Fibroblast of lung (primary cell): ENCODE data around the gene EPB41L1. TPM values are rescaled to one million over a fixed set of nuclear protein-coding genes. Genes with fewer than 3 reads are reported as not detected.

Experiments
- DNase-seq, 2 donors: peaks; one replicate each; pipeline versions ENCODE4 v3.0.0 to v3.0.0-alpha.2; 2010; ENCODE audit warnings: low read depth in 2 of 2
- H2AFZ ChIP-seq: 2 replicates; pipeline ENCODE4 v1.5.1; 2012; ENCODE audit warnings: low read length, control low read depth, inconsistent platforms
- H3K27ac ChIP-seq: 2 replicates; pipeline ENCODE4 v1.5.1; 2011; ENCODE audit warnings: low read length, control low read depth; ENCODE audit not compliant: insufficient read depth
- H3K27me3 ChIP-seq: 2 replicates; pipeline ENCODE4 v1.5.1; 2011; ENCODE audit warnings: mild to moderate bottlenecking, low read length; ENCODE audit not compliant: control insufficient read depth, insufficient read depth
- H3K36me3 ChIP-seq: 2 replicates; pipeline ENCODE4 v1.5.1; 2011; ENCODE audit warnings: low read length; ENCODE audit not compliant: control insufficient read depth, insufficient read depth
- H3K4me1 ChIP-seq: 2 replicates; pipeline ENCODE4 v1.5.1; 2011; ENCODE audit warnings: low read length; ENCODE audit not compliant: control insufficient read depth, insufficient read depth; ENCODE audit errors: extremely low read depth
- H3K4me2 ChIP-seq: 2 replicates; pipeline ENCODE4 v1.5.1; 2011; ENCODE audit warnings: low read length, control low read depth; ENCODE audit not compliant: insufficient read depth; ENCODE audit errors: extremely low read depth
- H3K4me3 ChIP-seq, 4 experiments: fragments of 200-600 bp in 1 of 4; sonication (generic) in 1 of 4; replicated peaks in 1 of 4; 2 replicates each; pipeline ENCODE4 v1.5.1; 2011 to 2016; ENCODE audit warnings: low read length in 4 of 4, low read depth in 3 of 4, mild to moderate bottlenecking in 3 of 4, control low read depth in 2 of 4, inconsistent platforms in 1 of 4, mixed read lengths in 1 of 4; ENCODE audit not compliant: insufficient read depth in 1 of 4; ENCODE audit errors: control extremely low read depth in 1 of 4
- H3K79me2 ChIP-seq: 2 replicates; pipeline ENCODE4 v1.5.1; 2012; ENCODE audit warnings: mild to moderate bottlenecking, low read length, inconsistent platforms; ENCODE audit not compliant: control insufficient read depth, insufficient read depth
- H3K9ac ChIP-seq: 2 replicates; pipeline ENCODE4 v1.5.1; 2011; ENCODE audit warnings: mild to moderate bottlenecking, low read length, control low read depth; ENCODE audit not compliant: insufficient read depth
- H3K9me3 ChIP-seq: 2 replicates; pipeline ENCODE4 v1.5.1; 2012; ENCODE audit warnings: low read depth, low read length; ENCODE audit not compliant: control insufficient read depth, insufficient read depth
- H4K20me1 ChIP-seq: 2 replicates; pipeline ENCODE4 v1.5.1; 2011; ENCODE audit warnings: low read length; ENCODE audit not compliant: control insufficient read depth, insufficient read depth; ENCODE audit errors: extremely low read depth
- CTCF ChIP-seq, 2 donors: IDR thresholded peaks in 1 of 2; conservative IDR thresholded peaks in 1 of 2; 1 replicate in 1 of 2; 2 replicates in 1 of 2; pipeline ENCODE4 v1.5.1; 2011 to 2012; ENCODE audit warnings: low read length in 2 of 2, control low read depth in 1 of 2, inconsistent platforms in 1 of 2, low read depth in 1 of 2, mild to moderate bottlenecking in 1 of 2
- EZH2 ChIP-seq: IDR thresholded peaks from 2 replicates; pipeline ENCODE4 v1.5.1; 2012; ENCODE audit warnings: low read length, control low read depth, mild to moderate bottlenecking; ENCODE audit errors: missing control alignments
- polyA plus RNA-seq, 2 donors: library from polyadenylated mRNA; depleted of rRNA in 1 of 2; stranded (reverse) in 1 of 2; unstranded in 1 of 2; fragments of >200 nt; gene quantifications; 2 replicates each; pipeline ENCODE4 v1.2.1, GENCODE V29; 2011 to 2012; ENCODE audit warnings: missing spikeins in 1 of 2
- total RNA-seq: library from RNA; depleted of rRNA; stranded (reverse); fragments of >200 nt; gene quantifications from 2 replicates; pipeline ENCODE4 v1.2.1, GENCODE V29; 2014

The EPB41L1 gene
- total and polyA plus RNA-seq, 2 donors (not counting 1 experiment from before 2014, with no cell fraction given), result 16.2 to 17.0 TPM

DNA sequence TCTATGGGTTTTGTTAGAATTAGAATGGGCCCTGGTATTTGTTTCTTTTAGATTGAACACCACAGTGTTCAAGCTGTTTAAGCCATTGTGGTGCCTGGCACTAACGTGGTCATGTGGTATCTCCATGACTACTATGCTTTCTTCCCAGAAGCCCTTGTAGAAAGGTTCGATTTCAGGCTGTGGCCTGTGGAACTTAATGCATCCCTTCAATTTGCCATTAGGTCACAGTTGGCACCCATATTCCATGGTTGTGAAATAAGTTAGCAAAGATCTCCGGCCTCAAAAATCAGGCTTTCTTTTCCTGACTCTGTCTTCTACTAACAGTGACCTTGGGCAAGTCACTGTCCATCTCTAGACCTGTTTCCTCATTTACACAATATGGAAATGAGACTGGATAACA lies 50.5 kb downstream of the EPB41L1 start:
- no peak for DNase-seq

GRCh38 chr20:36206068-36206467 lies 51.5 kb downstream of the EPB41L1 start:
- no peak for DNase-seq
- Histone ChIP-seq H3K27ac (no peak overlapping the region), H4K20me1 (no peaks in the 10 kb centered on the region), H3K4me1 (no peaks in the 10 kb centered on the region), H2AFZ (no peak overlapping the region), H3K36me3 (no peaks in the 10 kb centered on the region), H3K4me3 (no peak overlapping the region), H3K9me3 (no peaks in the 10 kb centered on the region), H3K4me2 (no peak overlapping the region), H3K79me2 (no peaks in the 10 kb centered on the region), H3K9ac (no peak overlapping the region), H3K27me3 (no peaks in the 10 kb centered on the region)
- TF ChIP-seq CTCF (conservative IDR thresholded peaks at IDR 0.05 in 1 of 2, IDR thresholded peaks at IDR 0.05 in 1 of 2; ENCODE audit: low read depth in 1 of 2, low read length in 2 of 2) (no peak), EZH2 (no peak)

More for the DNA sequence above, 50.5 kb downstream of the EPB41L1 start:
- no peaks in the 10 kb centered on the region for H3K36me3 ChIP-seq
- H3K27me3 ChIP-seq, result no peaks in the 10 kb centered on the region
- no peak overlapping the region for H3K4me3 ChIP-seq
- H3K9me3 ChIP-seq, result no peaks in the 10 kb centered on the region
- H3K4me2 ChIP-seq, result no peak overlapping the region
- H4K20me1 ChIP-seq, result no peaks in the 10 kb centered on the region
- H3K27ac ChIP-seq, result no peak overlapping the region
- TF ChIP-seq EZH2, result no peak
- no peak for TF ChIP-seq CTCF (conservative IDR thresholded peaks at IDR 0.05 in 1 of 2, IDR thresholded peaks at IDR 0.05 in 1 of 2; ENCODE audit: low read depth in 1 of 2, low read length in 2 of 2)
- H3K4me1 ChIP-seq, result no peaks in the 10 kb centered on the region
- H3K9ac ChIP-seq, result no peak overlapping the region
- H3K79me2 ChIP-seq, result no peaks in the 10 kb centered on the region
- H2AFZ ChIP-seq, result no peak overlapping the region

DNA sequence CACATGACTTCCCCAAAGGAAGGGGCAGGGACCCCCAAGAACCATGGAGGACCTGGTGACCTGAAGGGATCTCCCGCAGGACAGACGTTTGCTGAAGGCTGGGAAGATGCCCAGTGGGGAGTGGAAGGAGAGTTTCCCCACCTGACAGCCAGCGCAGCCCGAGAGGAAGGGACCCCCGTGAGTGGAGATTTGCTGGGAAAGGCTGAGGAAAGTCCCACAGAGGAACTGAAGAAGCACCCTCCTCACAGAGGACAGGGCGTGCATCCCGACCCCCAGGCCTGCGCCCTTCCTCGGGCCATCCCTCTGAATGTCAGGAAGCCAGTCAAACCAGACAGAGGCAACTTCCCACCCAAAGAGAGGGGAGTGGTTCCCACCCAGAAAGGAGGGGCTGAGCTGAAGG lies 52.1 kb downstream of the EPB41L1 start:
- no peaks in the 10 kb centered on the region for H3K9me3 ChIP-seq
- no peaks in the 10 kb centered on the region for H3K36me3 ChIP-seq
- TF ChIP-seq CTCF (conservative IDR thresholded peaks at IDR 0.05 in 1 of 2, IDR thresholded peaks at IDR 0.05 in 1 of 2; ENCODE audit: low read depth in 1 of 2, low read length in 2 of 2), result no peak
- TF ChIP-seq EZH2, result no peak
- DNase-seq, result no peak
- no peaks in the 10 kb centered on the region for H3K79me2 ChIP-seq
- H3K27ac ChIP-seq, result no peak overlapping the region
- no peaks in the 10 kb centered on the region for H3K27me3 ChIP-seq
- H2AFZ ChIP-seq, result no peak overlapping the region
- no peaks in the 10 kb centered on the region for H3K4me1 ChIP-seq
- no peak overlapping the region for H3K4me3 ChIP-seq
- no peaks in the 10 kb centered on the region for H4K20me1 ChIP-seq
- no peak overlapping the region for H3K4me2 ChIP-seq
- no peak overlapping the region for H3K9ac ChIP-seq
